GM19043 (cell line): ENCODE measurements around the gene CFAP251.

Experiments
- ATAC-seq: cut with Tn5 transposase; IDR thresholded peaks from one replicate; pipeline ENCODE4 v1.9.1; 2021; ENCODE audit warnings: low read depth; ENCODE audit not compliant: unreplicated experiment

The CFAP251 gene

DNA sequence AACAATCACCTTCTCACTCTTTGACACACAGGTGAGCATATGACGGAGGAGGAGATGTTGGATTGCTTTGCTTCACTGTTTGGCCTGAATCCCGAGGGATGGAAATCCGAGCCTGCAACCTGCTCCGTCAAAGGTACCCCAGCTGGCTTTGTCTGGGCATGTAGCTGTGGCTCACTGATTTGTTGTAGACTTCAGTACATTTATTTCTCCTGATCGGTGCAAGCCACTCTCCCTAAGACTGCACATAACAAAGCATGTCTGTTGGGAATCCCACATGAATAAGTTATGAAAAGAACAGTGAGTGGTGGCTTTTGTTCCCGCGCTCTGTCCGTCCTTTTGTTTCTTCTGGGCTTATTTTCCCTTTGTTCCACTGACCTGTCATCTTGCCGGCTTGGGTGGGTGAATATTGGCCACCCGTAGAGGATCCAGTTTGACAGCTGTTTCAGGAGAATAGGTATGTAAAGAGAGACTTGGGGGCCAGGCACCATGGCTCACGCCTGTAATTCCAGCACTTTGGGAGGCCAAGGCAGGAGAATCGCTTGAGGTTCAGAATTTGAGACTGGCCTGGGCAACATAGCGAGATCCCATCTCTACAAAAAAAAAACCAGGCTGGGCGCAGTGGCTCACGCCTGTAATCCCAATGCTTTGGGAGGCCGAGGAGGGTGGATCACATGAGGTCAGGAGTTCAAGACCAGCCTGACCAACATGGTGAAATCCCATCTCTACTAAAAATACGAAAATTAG, 83.2 kb downstream of the CFAP251 start:
- no peak for ATAC-seq

DNA sequence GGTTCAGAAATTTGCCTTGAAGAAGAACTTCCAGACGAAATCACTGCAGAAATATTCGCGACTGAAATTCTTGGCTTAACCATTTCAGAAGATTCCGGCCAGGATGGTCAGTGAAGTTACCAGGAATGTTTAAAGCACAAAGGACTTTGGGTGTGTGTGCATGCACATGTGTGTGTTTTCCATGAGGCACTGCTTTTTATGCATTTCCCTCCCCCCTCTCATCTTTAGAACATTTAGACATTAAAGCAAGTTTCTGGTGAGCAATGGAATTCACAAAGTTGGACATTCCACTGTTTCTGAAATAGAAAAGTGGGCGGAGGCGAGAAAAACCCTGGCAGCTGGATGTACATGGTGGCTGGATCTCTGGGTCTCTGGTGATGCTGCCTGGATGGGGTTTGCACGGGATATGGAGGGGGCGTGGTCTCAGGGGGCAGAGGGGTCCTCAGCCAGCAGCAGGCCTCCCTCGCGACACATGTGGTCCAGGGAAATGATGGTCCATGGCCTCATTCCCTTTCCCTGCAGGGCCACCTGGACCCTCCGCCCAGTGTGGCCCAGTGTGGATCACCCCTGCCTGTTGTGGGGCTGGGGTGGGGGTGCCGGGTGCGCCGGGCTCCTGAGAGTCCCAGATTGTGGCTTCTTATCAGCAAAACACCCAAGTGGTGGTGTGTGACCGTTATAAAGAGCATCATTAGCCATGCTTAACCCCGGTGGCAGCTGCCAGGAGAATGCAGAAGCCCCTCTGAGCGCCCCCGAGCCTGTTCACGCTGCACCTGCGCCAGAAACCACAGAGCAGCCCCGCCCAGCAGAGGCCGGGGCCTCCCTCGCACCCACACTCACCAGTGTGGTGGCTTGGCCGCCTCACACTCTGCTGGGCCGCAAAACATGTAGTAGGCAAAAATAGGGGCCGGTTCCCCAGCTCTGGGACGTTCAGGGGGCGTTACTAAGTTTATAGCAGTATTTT, 85.5 kb downstream of the CFAP251 start:
- peak; percentile 57 for ATAC-seq

DNA sequence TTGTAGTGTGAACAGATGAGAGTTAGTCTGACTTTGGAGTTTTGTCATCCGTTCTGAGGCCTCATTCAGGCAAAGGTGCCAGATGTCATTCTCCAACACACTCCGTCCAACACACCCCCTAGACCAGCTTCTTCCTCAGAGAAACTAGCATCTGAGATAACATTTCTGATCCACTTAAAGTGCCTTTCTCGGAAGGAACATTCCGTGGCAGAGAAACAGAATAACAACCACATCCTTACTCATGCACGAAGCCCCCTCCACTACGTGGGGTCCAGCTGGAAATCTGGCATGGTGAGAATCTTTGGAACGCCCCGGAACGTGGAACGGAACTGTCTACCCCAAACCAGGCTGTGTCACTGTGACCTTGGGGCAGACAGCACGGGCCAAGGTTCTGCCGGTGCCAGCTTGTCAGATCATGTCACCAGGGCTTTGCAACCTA, 86.3 kb downstream of the CFAP251 start:
- ATAC-seq, result peak; percentile 9

DNA sequence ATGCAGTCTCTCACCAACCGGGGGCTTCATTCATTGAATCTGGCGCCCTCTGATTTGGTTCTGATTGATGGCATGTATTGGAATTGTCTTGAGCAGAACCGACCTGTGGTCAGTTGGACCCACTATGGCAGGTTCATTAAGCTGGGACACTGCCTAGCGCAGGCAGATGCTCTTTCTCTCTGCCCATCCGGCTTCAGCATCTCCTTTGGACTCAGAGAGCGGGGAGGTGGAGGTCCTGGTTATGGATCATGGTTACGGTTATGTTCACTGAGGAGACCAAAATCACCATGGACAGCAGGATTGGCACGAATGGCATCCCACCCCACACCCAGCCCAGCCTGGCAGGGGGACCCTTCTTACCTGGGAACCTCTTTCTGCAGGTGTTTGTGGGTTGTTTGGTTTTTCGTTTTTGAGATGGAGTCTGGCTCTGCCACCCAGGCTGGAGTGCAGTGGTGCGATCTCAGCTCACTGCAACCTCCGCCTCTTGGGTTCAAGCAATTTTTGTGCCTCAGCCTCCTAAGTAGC, 86.9 kb downstream of the CFAP251 start:
- no peak for ATAC-seq

DNA sequence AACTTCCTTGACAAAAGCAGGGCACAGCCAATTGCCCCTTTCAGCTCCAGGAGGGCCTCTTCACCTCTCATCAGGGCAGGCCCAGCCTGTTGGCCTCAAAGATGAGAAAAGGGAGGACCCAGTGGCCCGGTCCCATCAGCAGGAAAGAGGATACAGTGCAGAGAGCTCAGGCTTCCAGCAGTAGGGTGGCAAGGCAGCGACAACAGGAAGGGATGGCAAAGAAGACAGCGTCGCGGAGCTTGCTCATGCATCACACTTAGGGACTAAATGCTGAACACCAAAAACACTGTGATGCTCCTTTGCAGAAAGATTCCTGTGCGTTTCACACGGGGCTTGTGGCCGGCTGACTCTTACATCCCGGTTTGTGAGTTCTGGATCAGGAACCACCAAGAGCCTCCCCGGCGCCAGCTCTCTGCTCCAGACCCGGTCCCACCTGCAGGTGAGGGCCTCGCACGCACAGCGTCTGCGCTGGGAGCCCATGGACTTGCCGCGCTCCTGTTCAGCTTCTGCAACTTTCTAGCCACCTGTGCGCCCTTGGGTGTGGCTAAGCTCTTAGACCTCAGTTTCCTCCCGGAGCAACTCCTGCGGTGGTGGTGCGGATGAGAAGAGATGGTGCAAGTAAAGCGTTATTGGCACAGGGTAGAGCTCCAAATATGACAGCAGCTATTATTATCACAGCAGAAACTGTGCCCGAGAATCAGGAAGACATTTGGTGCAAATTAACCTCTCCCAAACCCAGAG, 88.0 kb downstream of the CFAP251 start:
- no peak for ATAC-seq

DNA sequence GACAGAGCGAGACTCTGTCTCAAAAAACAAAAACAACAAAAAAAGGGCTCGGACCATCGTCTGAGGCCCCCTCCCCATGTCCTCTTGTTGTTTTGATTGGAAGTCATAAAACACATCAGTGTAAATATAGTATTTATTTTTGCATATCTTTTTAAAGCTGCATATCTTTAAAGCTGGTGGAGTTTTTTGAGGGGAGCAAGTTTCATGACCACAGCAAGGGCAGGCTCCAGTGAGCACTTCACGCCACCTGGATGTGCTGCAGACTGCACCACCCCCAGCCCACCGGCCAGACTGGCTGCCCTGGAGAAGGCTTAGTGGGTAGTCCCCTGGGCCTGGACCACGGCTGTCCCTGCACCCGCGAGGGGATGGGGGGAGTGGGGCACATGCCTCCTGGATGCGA, 91.3 kb downstream of the CFAP251 start:
- ATAC-seq, result no peak

DNA sequence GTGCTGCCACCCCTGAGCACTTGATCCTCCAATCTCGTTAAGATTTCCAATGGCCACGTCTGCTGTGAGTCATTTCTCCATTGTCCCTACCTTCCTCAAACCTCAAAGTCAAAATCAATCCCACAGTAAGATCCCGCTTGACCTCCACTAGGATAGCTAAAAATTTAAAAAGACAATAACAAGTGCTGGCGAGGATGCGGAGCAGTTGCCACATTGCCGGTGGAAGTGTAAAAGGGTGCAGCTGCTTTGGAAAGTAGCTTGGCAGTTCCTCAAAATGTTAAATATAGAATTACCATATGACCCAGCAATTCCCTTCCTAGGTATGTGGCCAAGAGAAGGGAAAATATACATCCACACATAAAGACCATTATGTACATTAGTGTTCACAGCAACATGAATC, 93.8 kb downstream of the CFAP251 start:
- no peak for ATAC-seq

DNA sequence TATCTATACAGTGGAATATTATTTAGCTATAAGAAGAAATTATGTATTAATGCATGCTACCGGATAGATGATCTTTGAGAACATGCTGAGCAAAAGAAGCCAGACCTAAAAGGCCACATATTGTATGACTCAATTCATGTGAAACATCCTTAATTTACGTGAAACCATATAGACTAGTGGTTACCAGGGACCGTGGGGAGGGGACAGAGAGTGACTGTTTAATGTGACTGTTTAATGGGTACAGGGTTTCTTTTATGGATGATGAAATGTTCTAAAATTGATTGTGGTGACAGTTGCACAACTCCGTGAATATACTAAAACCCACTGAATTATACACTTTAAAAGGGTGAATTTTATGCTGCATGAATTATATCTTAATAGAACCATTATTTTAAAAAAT, 94.7 kb downstream of the CFAP251 start:
- no peak for ATAC-seq

DNA sequence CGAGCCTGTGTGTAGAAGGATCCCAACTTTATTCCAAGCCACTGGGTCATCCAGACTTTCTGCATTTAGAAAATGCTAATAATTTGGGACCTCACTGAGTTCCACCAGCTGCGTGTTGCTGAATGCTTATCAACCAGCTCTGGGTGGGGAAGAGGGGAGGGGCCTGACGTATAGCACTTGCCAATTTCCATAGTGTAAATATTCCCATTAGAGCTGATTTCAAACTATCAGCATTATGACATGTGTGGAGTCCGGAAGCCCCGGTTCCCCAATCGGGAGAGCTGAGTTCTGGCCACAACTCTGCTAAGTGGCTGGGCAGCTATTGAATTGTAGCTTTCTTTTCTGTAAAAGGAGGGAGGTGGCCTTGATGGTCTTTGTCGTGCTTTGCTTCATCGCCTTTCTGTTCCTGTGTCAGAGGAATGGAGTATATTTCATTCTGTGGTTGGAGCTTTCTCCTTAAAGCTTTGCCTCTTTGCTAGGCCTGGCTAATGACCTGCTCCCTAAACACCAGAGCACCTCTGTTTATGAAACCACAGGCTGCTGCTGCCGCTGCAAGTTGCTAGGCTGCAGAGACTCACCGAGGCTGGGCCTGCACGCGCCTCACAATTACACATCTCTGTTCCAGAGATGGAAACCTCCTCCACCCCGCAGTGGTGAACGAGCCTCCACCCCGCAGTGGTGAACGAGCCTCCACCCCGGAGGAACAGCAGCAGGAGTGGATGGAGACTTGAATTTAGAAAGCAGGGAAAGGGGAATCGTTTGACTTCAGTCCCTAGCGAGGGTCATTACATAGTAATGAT, 95.6 kb downstream of the CFAP251 start:
- no peak for ATAC-seq

DNA sequence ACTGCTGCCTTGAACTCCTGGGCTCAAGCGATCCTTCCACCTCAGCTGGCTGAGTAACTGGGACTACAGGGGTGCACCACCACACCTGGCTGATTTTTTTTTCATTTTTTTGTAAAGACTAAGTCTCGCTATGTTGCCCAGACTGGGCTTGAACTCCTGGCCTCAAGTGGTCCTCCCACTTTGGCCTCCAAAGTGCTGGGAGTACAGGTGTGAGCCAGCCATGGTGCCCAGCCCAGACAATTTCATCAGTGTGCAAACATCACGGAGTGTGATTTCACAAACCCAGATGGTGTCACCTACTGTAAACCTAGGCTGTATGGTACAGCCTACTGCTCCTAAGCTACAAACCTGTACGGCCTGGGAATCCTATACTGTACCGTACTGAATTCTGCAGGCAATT, 96.4 kb downstream of the CFAP251 start:
- no peak for ATAC-seq

DNA sequence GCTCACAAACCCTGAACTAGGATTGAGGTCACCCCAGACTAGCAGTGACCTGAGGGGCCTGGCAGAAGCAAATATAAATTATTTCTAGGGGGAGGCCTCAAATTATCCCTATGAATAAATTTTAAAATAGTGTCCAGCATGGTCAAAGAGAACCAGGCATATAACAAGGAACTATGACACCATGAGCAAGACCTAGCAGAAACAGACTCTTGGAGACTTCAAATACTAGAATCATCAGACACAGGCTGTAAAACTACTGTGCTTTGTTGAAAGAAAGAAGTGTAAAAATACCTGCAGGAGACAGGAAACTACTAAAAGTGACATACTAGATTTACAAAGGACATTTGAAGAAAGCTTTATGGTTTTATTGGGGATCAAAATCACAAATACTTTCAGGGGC, 100.1 kb downstream of the CFAP251 start:
- ATAC-seq, result no peak

DNA sequence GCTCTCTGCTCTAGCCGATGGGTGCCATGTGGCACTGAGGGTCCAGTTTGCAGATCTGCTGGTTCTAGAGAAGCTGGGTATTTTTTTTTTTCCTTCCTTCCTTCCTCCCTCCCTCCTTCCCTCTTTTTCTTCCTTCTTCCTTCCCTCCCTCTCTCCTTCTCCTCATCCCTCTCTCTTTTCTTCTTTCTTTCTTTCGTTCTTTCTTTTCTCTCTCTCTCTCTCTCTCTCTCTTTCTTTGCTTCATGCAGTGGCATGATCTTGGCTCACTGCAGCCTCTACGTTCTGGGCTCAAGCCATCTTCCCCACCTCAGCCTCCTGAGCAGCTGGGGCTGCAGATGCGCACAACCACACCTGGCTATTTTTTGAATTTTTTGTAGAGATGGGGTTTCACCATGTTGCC, 100.5 kb downstream of the CFAP251 start:
- no peak for ATAC-seq

DNA sequence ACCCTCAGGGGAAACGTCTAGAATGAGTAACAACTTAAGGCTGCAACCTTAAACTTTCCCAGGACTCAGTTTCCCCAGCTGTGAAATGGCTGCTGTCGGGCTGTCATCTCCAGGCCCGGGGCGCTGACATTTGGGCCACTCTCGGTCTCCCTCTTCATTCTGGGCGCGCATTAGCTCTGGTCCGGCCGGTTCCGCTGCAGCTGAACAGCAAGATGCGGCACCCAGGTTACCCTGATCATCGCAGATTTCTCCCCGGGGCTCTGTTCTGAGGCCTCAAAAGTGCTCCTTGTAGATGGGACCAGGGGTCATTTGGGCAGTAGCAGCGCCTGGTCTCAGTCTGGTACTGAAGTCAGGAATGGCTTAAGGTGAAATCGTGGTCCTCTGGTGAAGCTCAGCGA, 102.4 kb downstream of the CFAP251 start:
- ATAC-seq, result no peak

DNA sequence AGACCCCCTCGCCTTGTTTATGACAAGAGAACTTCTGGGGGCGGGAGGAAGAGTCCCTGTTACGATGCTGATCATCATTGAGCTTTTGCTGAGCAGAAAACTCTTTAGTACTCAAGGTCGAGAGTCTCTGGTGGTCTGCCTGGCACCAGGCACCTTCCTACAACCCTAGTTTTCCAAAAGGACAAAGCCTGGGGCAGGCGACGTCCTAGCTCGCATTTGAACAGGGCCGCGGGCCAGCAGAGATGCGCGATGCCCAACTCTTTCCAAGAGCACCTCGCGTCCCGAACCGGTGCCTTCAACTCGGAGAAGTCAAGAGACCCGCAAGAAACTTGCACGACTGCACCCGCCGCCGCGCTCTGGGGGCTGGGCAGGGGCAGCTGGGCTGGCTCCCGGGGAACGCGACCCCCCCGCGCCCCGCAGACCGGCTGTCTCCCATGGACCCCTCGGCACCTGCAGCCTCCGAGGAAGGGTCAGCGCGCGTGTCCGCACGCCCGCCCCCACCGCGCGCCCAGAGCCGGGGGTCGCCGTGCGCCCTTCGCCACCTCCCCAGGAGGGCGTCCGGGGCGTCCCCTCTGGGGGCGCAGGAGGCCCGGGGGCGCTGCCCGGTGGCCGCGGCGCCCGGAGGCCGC, 102.9 kb downstream of the CFAP251 start:
- ATAC-seq, result no peak

DNA sequence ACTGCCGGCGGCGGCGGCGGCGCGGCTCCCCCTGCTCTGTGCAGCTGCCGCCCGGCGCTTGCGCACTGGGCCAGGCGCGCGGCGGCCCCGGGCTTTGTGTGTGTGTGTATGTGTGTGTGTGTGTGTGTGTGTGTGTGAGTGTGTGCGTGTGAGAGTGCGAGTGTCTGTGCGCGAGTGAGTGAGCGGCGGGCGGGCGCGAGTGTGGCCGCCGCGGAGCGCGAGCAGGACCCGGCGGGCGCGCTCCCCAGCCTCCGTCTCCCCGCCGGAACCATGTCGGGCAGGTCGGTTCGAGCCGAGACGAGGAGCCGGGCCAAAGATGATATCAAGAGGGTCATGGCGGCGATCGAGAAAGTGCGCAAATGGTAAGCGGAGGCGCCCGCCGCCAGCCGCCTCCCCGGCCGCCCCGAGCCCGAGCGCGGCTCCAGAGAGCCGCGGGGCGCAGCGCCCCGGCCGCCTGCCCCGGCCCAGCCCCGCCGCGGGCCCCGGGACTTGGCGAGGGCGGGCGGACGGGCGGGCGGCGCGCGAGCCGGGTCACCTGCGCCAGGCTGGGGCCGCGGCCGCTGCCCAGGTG, 103.5 kb downstream of the CFAP251 start, which contains the start of gene BCL7A:
BCL7A (plus strand) TSS at position 63 of the 571 bp plus-strand sequence; CDS start at position 271, 208 bp downstream.
- ATAC-seq, result no peak

DNA sequence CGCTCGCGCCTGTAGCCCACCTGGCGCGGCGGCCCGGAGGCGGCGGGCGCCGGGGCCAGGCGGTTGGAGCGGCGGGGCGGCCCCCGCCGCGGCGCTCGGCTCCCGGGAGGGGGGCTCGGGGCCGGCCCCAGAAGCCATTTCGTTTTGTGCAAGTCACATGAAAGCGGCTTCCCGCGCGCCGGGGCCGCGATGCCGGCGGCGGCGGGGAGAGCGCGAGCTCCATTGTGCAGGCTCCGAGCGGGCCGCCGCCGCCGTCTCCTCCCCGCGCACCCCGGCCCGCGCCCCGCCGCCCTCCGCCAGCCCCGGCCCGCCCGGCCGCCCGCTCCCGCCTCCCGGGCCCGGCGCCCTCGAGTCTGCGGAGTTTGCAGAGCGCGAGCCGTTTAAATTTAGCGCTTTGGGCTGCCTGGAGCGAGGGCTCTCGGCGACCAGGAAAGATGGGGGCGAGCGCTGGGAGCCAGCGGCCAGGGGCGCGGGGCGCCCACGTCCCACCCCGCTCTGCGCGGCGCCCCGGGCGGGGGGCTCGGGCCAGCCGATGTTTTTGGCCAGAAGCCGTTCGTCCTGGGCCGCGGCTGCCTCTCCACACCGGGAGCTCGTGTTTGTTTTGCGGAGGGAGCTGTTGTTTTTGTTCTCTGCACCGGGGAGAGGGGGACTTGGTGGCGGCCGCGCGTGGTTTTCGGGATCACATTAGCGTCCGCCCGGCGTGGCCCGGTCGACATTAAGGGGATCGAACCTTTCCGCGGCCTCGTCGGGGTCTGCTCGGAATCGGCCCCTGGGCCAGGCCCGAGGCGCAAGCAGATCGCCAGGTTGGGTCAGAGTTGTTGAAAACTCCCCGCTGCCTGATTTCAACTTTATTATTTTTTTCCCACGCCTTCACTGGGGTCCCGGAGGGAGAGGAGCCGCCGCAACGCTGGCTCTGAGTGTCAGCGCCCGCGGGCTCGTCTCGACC, 104.3 kb downstream of the CFAP251 start:
- ATAC-seq, result no peak

DNA sequence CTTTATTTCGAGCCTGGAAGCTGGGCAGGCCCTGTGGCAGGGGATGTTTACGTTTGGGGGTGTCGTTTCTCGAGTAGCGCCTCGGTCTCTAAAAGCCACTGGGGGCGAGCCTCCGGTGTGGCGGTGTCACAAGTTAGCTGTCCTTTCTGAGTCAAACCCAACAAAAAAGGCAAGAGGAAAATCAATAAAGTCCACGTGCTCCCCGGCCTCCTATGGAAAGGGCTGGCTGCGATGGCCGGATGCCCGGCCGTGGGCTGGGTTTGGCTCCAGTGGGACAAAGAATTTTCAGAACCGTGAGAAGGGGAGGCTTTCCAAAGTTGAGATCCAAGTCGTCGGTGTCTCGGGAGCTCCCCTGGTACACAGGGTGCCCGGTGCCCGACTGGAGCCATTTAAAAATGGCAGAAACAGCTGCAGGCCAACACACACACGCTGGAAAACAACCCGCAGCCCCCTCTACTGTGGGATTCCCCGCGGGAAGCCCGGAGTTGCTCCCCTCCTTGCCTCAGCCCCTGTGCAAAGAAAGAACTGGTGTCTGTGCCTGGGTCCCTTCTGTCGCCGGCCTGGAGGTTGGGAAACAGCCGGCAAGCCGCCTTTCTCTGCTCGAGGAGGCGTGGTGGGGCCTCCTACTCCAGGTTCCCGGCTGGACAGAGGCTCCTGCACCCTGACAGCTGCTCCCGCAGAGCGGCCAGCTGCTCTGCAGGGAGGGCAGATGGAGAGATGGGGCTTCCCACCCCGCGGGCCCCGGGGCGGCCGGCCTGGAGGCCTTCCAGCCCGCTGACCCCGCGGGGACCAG, 105.1 kb downstream of the CFAP251 start:
- no peak for ATAC-seq
